Measurements from ENCODE around the gene MRPS34.

DNA sequence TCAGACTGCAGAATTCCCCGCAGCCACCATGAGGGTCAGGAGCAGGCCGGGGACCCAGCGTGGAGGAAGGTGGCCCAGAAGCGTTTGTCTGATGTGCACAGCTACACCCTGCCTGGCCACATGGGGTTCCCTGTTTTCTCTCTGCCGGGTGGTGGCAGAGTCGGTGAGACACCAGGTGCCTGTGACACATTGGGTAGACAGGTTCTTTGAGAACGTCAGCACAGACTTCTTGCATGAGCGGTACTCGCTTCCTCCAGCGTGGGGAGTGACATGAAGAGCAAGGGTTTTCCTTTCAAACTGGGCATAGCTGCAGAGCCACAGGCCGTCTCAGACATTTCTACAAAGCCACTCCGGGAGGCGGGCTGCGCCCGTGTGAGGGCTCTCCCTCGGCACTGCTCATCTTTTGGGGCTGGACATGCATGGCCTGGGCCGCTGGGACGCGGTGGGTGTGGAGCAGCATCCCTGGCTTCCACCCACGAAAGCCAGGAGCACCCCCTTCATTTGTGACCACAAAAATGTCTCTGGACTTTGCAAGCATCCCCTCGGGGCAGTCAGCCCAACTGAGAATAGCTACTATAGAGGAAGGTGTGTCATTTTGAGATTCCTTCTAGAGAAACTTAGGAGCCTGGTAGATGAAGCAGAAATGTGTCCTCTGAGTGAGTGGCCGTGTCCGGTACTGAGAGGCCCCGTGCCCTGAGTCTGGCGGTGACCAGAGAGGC, 27.6 kb downstream of the MRPS34 start:
- TF ChIP-seq, protein P1, sequence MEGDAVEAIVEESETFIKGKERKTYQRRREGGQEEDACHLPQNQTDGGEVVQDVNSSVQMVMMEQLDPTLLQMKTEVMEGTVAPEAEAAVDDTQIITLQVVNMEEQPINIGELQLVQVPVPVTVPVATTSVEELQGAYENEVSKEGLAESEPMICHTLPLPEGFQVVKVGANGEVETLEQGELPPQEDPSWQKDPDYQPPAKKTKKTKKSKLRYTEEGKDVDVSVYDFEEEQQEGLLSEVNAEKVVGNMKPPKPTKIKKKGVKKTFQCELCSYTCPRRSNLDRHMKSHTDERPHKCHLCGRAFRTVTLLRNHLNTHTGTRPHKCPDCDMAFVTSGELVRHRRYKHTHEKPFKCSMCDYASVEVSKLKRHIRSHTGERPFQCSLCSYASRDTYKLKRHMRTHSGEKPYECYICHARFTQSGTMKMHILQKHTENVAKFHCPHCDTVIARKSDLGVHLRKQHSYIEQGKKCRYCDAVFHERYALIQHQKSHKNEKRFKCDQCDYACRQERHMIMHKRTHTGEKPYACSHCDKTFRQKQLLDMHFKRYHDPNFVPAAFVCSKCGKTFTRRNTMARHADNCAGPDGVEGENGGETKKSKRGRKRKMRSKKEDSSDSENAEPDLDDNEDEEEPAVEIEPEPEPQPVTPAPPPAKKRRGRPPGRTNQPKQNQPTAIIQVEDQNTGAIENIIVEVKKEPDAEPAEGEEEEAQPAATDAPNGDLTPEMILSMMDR (IDR thresholded peaks at IDR 0.05): no peak
- TF ChIP-seq POLR2A (IDR thresholded peaks at IDR 0.05): no peak
